ENCODE results near the gene TSHZ2. TPM values are rescaled to one million over a fixed set of nuclear protein-coding genes. Genes with fewer than 3 reads are reported as not detected.
"Not testable (repeated sequence)": the region's sequence is repeated elsewhere in the genome, so short reads cannot be mapped to it uniquely, and the experiment has no call there.

The TSHZ2 gene
- total RNA-seq, 1 donor from 2014 or later = 10.1 TPM

DNA sequence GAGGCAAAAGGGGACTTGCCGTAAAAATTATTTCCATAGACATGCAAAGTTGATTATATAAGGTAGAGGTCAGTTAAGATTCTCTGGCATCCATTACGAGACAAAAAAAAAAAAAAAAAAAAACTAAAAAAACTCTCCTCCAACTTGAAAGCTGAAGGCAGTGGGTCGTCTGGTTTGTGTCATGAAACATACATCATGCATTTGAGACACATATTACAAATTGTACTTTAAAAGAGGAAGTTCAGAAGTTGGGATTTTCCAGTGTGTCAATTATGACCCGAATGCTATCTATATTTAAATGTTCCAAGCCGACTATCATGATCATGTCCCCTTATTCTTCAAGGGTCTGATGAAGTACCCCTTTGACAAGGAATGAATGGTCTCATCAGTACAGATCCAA is 496.4 kb downstream of the TSHZ2 start:
- DNase-seq = no peak

DNA sequence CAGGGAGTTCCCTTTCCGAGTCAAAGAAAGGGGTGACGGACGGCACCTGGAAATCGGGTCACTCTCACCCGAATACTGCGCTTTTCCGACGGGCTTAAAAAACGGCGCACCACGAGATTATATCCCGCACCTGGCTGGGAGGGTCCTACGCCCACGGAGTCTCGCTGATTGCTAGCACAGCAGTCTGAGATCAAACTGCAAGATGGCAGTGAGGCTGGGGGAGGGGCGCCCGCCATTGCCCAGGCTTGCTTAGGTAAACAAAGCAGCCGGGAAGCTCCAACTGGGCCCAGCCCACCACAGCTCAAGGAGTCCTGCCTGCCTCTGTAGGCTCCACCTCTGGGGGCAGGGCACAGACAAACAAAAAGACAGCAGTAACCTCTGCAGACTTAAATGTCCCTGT is 500.7 kb downstream of the TSHZ2 start:
- not testable (repeated sequence) for DNase-seq

DNA sequence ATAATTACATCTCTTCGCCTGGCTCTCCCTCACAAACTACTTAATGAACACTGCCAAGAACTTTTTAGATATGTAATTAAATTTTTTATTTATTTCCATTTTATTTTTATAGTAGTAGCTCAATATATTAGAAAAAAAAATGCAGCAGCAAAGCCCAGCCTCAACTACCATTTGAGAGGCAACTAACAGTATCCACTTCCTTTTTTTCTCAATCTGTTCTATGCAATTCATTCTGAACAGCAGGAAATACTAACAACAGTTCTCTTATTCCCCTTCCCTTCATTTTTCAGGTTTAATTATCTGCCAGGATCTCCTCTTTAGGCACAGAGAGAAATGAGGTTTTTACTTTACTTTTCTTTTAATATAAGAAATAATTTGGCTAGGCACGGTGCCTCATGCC is 508.8 kb downstream of the TSHZ2 start:
- DNase-seq = no peak

DNA sequence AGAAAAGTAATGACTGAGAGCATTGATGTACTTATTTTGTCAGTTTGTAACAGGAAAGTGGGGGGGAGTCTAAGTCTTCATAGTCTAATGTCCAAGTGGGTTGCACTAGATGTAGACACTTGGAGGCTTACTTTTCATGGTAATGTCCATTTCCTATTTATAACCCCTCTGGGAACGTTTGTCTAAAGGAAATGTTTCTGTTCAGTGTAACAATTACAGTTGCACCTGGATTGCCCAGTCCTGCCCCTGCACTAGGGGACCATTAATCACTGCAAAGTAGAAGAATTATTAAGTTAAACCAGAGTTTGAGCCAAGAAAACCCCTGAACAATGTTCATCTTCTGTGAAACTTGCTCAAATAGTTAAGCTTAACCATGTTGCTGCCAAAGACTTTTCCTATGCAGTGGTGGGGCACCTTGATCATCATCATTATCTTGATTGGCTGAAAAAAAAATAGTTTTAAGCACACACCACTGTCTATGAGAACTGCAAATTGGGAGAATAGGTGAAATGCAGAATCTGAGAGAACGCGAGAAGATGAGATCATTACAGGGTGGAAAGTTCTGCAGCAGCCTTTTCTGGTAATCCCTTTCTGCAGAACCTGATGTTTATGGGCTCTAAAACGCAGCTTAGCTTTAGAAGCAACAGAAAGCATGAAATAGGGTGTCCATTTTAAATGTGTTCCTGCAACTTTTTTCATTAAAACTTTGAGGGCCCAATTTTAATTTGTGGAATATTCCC is 515.5 kb downstream of the TSHZ2 start:
- no peak for DNase-seq

DNA sequence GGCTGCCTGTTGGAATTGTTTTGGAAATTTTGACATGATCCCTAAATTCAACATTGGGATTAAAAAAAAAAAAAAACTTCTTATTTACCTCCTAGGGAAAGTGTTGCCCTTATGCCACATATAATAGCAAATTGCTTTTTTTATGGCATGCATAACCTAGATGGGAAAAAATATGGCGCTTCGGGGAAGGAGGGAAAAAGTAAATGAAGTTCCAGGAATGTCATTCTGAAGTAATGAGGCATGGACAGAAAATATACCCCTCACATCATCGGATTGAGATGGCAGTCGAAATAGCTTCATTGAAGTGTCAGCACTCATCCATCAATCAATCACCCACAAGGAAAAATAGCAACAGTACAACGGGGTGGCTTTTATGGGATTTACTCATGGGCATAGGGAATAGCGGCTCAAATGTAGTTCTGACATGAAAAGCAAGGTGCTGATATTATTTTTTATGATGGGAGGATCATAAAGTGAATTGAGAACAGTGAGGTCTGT is 516.7 kb downstream of the TSHZ2 start:
- no peak for DNase-seq

DNA sequence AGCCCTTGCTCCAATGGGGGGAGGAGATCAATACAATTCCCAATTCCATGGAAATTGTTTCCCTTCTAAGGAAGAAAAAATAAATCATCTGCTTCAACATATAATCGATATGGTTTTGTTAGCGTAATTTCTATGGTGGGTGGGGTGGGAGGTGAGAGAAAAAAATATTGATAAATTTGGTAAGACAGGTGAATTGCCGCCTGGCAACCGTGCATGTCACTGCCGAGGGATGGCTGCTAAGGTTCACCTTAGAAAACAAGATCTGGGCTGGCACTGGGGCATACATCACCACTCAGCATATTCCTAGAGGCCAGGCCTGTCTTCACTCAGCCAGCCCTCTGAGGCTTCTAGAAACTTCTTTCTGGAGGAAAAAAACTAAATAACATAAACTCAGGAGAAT is 517.4 kb downstream of the TSHZ2 start:
- no peak for DNase-seq

DNA sequence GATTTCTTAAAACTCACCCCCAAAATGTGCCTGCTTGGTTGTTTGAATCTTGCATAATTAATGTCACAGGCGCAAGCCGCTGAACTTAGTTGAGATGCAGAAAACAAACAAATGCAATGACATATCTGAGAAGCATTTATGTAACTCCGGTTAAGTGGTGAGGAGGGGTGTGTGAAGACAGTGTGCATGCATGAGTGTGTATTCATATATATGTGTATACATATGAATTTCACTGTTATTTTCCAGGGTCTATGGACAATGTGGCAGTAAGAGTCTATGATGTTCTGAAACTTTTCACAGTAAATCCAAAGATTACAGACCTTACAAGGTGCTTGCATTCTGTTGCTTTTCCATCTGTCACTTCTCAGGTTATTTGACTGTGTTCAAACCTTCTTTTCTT is 518.5 kb downstream of the TSHZ2 start:
- no peak for DNase-seq

DNA sequence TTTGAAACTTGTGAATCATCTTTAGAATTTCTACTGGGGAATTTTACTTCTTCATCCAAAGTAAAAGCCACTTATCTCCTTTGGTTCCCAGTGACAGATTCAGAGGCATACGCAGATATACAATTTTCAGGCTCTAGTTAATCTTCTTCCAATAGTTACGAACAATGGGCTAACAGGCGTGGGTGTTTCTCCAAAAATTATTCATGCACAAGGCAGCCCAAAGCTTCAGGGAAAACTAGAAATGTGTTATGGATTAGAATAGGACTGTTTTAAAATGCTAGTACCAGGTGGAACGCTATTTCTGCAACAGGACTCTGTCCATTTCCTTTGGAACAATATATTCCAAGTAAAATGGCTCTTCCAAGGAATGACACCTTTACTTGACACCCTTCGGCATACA is 519.3 kb downstream of the TSHZ2 start:
- DNase-seq = no peak

DNA sequence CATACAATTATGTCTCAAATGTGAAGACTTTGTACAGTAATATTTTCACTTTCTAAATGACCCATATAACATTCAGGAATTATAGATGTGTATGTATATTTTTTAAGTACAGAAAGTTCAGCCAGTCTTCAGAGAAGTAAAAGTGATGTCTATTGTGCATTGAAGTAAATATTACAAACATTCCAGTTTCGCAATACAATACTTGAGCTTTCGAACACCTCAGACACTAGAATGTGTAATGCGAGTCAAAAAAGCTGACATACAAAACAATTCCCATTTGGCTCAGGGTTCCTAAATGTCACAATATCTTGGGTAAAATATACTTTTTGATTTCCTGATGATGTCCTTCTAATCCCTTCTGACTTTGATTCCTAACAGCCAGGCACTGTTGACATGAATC is 520.1 kb downstream of the TSHZ2 start:
- no peak for DNase-seq

DNA sequence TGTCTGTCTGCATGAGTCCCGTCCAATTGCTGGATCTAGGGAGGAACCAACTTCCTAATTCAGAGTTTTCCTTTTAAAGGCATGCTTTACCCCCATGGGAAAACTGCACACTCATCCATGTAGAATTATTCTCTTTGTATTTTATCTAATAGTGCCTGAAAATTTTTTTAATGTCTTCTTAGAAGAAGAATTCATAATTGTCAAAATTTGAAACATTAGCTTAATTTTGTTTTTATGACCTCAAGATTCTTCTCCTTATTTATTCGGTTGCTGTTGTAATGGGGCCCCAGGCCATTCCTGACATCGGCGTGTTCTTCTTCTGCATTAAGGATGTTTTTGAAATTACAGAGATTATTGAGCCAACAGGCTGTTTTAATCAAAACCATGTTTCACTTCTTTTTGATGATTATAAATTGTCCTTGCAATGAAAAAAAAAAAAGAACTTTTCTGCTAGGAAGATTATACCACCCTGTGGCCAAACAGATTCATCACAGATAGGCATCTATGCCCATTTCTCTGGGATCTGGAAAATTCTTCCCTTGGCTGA is 521.2 kb downstream of the TSHZ2 start:
- peak; percentile 54 for DNase-seq

DNA sequence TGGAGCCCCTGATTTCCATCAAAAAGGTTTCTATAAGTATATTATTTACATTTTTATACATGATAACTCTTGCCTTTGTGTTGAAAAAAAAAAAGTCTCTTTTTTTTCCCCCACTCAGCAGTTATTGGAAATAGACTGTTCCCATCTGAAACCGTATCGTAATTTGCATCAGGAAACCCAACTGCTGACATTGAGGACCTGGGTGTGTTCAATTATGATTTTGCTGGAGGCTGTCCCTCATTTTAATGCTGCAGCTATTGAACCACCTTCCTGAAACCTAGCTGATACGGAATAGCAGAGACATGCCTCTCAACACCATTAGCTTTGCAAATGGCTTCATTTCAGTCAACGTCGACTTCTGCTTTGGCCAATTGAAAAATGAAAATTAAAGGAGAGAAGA is 522.6 kb downstream of the TSHZ2 start:
- DNase-seq = no peak

DNA sequence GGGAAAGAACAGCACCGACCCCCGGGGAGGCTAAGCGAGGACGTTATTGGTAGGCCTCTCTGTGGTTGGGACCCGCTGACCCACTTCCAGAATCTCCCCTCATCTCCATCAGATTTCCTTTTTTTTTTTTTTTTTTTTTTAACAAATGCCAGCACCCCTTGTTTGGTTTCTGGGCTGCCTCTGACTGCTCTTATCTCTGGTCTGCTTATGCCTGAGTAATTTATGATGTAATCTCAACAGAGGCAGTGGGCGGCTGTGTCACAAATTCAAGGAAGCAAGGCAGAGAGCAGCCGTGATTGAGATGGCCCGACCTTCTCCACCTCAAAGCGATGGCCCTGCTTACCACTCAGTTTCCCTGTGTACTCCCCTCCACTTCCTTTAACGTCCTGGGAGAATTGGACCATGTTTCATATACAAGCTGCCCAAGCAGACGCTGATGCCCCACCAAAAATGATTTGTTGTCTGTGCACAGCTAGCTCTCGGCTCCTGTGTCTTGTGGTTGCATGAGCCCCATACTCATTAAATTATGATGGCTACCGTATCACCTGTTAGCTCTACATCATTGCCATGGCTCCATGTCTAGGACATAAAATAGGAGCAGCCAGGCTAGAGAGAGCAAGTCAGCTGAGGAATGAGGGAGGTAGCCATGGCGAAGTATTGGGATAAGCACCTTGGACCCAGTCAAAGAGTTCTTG is 523.4 kb downstream of the TSHZ2 start:
- no peak for DNase-seq

DNA sequence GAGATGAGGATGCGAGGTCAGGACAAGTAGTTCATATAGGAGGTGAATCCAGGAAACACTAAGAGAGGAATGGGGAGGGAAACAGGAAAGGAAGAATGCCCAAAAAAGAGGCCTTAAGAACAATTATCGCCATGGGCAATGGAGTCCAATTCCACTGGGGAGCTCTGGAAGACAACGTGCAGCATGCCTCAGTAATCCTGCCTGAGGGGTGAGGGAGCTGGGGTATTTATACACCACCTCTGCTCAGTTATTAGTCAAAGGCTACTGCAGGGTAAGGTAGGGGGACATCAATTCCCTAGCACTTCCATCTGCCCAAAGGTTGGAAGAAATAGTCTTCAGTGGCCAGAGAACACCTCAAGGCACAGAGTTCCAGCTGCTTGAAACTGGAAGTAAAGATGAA is 525.1 kb downstream of the TSHZ2 start:
- DNase-seq = no peak

DNA sequence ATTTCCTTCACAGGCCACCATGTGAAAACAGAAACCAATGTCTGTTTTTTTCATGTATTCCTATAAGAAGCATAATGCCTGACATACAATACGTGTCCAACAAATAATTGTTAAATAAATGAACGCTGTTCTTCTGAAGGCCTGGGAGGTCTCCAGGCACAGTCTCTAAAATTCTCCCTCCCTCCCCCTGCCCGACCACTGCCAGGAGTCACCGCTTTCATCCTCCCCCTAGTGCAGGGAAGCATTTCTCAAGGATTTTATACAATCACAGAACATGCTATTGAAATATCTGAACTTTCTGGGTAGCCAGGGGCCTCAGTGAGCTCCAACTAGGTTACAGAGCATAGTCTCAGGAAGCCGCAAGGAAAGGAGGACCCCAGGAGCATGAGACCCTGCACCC is 526.2 kb downstream of the TSHZ2 start:
- no peak for DNase-seq

DNA sequence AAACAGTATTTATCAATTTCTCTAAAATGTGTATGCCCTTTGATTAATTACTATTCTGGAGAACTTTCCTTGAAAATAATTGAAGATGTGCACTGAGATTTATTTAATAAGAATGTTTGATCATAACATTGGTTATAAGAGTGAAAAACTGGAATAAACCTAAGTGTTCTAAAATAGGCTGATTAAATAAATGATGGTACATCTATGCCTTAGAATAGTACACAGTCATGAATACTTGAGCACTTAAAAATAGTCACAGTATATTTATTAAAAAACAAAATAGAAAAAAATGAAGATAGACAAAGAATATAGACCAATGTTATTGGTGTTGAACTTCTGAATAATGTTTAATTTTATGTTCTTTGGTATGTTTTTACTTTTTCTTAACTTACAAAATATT is 528.5 kb downstream of the TSHZ2 start:
- no peak for DNase-seq

DNA sequence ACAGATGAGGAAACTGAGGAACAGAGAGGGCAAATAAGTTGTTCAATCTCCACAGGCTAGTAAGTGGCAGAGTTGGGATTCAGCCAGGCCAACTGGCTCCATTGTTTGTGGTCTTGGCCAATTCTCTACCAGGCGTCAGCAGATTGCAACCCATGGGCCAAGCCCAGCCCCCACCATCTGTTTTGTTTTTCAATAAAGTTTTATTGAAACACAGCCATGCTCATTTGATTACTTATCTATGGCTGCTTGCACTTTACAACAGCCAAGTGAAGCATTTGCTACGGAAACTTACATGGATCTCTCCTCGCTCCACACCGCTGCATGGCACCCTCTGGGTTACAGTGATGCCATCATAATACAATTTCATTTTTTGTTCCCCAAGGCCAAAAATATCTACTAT is 530.7 kb downstream of the TSHZ2 start:
- no peak for DNase-seq

DNA sequence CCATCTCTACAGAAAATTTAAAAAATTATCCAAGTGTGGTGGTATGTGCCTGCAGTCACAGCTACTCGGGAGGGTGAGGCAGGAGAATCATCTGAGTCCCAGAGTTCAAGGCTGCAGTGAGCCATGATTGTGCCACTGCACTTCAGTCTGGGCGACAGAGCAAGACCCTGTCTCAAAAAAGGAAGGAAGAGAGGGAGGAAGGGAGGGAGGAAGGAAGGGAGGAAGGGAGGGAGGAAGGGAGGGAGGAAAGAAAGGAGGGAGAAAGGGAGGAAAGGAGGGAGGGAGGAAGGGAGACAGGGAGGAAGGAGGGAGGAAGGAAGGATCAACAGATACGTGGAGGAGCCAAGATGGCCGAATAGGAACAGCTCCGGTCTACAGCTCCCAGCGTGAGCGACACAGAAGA is 531.4 kb downstream of the TSHZ2 start:
- DNase-seq = no peak

DNA sequence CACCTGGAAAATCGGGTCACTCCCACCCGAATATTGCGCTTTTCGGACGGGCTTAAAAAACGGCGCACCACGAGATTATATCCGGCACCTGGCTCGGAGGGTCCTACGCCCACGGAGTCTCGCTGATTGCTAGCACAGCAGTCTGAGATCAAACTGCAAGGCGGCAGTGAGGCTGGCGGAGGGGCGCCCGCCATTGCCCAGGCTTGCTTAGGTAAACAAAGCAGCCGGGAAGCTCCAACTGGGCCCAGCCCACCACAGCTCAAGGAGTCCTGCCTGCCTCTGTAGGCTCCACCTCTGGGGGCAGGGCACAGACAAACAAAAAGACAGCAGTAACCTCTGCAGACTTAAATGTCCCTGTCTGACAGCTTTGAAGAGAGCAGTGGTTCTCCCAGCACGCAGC is 531.9 kb downstream of the TSHZ2 start:
- DNase-seq = not testable (repeated sequence)

DNA sequence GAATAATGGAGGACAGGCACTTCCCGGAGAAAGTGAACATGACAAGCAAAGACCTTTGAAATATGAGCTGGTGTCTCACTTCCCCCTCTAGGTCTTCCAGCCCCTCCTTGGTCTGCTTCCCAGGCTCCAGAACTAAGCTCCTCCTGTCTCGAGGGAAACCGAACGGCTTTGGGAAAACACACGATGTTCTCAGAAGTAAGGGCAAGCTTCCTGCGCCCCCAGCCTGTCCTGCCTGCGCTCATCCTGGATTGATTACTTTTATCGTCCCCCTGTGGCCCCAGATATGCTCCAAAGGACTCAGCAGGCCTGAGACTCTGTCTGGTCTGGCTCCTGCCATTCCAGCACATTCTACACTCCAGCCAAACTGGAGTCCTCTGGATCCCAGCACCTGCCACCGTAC is 538.1 kb downstream of the TSHZ2 start:
- DNase-seq = peak; percentile 24

DNA sequence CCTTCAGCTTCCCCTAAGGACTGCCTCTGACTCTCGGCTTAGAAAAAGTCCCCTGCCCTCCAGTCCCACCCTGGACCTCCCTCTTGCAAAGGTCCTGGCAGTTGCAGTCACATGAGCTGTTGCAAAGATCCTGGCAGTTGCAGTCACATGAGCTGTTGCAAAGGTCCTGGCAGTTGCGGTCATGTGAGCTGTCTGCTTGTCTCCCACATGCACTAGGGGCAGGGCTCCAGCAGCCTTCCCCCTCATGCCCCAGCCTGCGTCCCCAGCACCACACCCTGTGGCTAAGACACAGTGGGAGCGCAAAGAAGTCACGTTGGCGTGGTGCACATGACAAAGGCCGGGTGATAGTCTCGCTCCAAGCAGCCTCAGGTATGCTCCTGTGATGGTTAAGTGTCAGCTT is 538.5 kb downstream of the TSHZ2 start:
- DNase-seq = no peak

DNA sequence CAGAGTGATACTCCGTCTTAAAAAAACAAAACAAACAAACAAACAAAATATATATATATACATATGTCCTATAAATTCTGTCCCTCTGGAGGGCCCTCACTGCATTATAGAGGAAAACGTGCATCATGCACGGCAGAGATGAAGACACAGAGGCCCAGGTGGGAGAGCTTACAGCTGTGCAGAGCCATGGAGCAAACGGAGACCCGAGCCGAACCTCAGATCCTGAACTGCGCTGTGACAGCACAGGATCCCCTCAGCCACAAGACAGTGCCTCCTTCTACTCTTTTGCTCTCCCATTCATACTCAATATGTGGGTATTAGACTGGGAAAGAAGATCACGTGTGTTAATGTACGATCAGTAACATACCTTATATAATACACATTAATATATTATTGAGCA is 539.9 kb downstream of the TSHZ2 start:
- DNase-seq = no peak

DNA sequence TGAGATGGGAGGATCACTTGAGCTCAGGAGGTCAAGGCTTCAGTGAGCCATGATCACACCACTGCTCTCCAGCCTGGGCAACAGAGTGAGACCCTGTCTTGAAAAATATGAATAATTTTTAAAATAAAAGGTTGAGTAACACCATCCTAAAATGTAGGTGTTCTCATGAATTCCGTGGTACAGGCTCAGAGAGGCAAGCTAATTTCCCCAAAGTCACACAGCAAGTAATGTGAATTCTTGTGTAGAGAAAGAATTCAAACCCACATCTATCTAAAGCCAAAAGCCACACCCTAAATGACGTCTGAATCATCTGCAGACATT is 541.0 kb downstream of the TSHZ2 start:
- no peak for DNase-seq

DNA sequence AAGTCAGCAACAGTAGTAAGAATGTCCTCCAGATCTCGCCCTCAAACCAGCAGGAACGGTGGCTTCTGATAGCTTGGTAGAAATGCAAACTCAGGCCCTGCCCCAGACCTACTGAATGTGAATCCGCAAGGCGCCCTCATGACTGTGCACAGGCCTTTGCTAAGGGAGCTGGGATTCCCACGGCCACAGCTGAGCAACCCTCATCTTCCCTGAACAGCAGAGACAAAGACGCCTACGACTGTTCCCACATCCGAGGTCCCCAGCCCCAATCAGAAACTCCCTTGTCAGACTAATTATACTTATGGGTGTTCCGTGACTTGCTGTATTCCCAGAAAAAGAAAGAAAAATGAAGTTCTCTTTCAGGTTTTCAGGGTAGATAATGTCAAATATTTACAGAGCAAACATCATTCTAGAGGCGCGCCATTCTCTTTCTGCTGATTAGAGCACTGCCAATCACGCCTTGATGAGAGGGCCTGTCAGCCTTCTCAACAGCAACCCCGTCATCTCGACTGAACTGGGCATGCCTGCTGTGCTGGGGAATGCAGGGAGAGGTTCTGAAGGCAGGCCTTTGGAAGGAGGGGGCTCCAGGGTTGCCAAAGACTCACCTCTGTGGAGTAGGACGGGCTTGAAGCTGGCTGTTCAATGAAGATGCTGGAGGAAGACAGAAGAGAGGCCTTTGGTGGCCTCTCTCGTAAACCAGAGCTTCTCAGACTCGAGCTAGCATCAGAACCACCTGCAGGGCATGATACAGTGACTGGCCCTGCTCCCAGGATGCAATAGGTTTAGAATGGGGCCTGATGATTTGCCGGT is 541.5 kb downstream of the TSHZ2 start:
- DNase-seq = no peak

Data from skin of body (tissue), 2 donors.